IMR-90 (cell line): ENCODE data around the gene CHRNB4.

Source experiments
- CTCF ChIP-seq: conservative IDR thresholded peaks from 2 replicates; pipeline ENCODE4 v1.5.1; 2012; ENCODE audit warnings: mild to moderate bottlenecking, low read depth, low read length, improper control_type of control experiment
- ELK1 ChIP-seq: fragments of 150-350 bp; IDR thresholded peaks from 2 replicates; pipeline ENCODE4 v1.6.1; 2016; ENCODE audit warnings: low read depth, mild to moderate bottlenecking, low read length, moderate library complexity, borderline replicate concordance

GRCh38 chr15:78663703-78664102 lies 22.7 kb upstream of the CHRNB4 start:
- TF ChIP-seq ELK1 (no peak), CTCF (no peak)
